ENCODE data around the gene CD9.
"Not testable (repeated sequence)": the region's sequence is repeated elsewhere in the genome, so short reads cannot be mapped to it uniquely, and the experiment has no call there.

CD9 gene

GRCh38 chr12:6198556-6198955, 1.6 kb upstream of the CD9 start:
- in situ Hi-C loops (cut with MboI; ENCODE audit: low sequenced_read_pairs) = no loop called here

GRCh38 chr12:6198985-6199530, 1.1 kb upstream of the CD9 start:
- in situ Hi-C loops (cut with MboI; ENCODE audit: low sequenced_read_pairs) = no loop called here

- in situ Hi-C loops (cut with MboI; ENCODE audit: low sequenced_read_pairs) = no loop called here
Measured at GRCh38 chr12:6199531-6200255, 507 bp upstream of the CD9 start.

- in situ Hi-C loops (cut with MboI; ENCODE audit: low sequenced_read_pairs) = no loop called here
Measured at GRCh38 chr12:6201213-6201608, 1.0 kb downstream of the CD9 start.

- in situ Hi-C loops (cut with MboI; ENCODE audit: low sequenced_read_pairs) = no loop called here
Measured at GRCh38 chr12:6201826-6202225, 1.6 kb downstream of the CD9 start.

GRCh38 chr12:6202304-6202703, 2.1 kb downstream of the CD9 start:
- in situ Hi-C loops (cut with MboI; ENCODE audit: low sequenced_read_pairs) = no loop called here

GRCh38 chr12:6202846-6203245, 2.6 kb downstream of the CD9 start:
- in situ Hi-C loops (cut with MboI; ENCODE audit: low sequenced_read_pairs) = no loop called here

GRCh38 chr12:6203601-6204000, 3.4 kb downstream of the CD9 start:
- in situ Hi-C loops (cut with MboI; ENCODE audit: low sequenced_read_pairs) = no loop called here

GRCh38 chr12:6204533-6205143, 4.4 kb downstream of the CD9 start:
- in situ Hi-C loops (cut with MboI; ENCODE audit: low sequenced_read_pairs) = no loop called here

GRCh38 chr12:6205144-6205539, 4.9 kb downstream of the CD9 start:
- in situ Hi-C loops (cut with MboI; ENCODE audit: low sequenced_read_pairs) = no loop called here

GRCh38 chr12:6205761-6206160, 5.6 kb downstream of the CD9 start:
- in situ Hi-C loops (cut with MboI; ENCODE audit: low sequenced_read_pairs) = no loop called here

GRCh38 chr12:6206327-6206726, 6.1 kb downstream of the CD9 start:
- in situ Hi-C loops (cut with MboI; ENCODE audit: low sequenced_read_pairs) = no loop called here

GRCh38 chr12:6207259-6207925, 7.2 kb downstream of the CD9 start:
- in situ Hi-C loops (cut with MboI; ENCODE audit: low sequenced_read_pairs) = no loop called here

GRCh38 chr12:6208130-6208529, 7.9 kb downstream of the CD9 start:
- in situ Hi-C loops (cut with MboI; ENCODE audit: low sequenced_read_pairs) = no loop called here

GRCh38 chr12:6209428-6209827, 9.2 kb downstream of the CD9 start:
- in situ Hi-C loops (cut with MboI; ENCODE audit: low sequenced_read_pairs) = not testable (repeated sequence)

GRCh38 chr12:6211421-6211869, 11.2 kb downstream of the CD9 start:
- in situ Hi-C loops (cut with MboI; ENCODE audit: low sequenced_read_pairs) = no loop called here

GRCh38 chr12:6212086-6212485, 11.9 kb downstream of the CD9 start:
- in situ Hi-C loops (cut with MboI; ENCODE audit: low sequenced_read_pairs) = no loop called here

- in situ Hi-C loops (cut with MboI; ENCODE audit: low sequenced_read_pairs) = no loop called here
Measured at GRCh38 chr12:6213969-6214368, 13.8 kb downstream of the CD9 start.

GRCh38 chr12:6214633-6215032, 14.4 kb downstream of the CD9 start:
- in situ Hi-C loops (cut with MboI; ENCODE audit: low sequenced_read_pairs) = no loop called here

GRCh38 chr12:6215120-6215807, 15.1 kb downstream of the CD9 start:
- in situ Hi-C loops (cut with MboI; ENCODE audit: low sequenced_read_pairs) = no loop called here

GRCh38 chr12:6215932-6216494, 15.8 kb downstream of the CD9 start:
- in situ Hi-C loops (cut with MboI; ENCODE audit: low sequenced_read_pairs) = no loop called here

Data from HL-60/S4 treated with retinoic acid at 250 ng/mL for 4 days and 3 days (cell line).